DMS 273 (cell line): ENCODE results near the gene PRDM16.
A peak's percentile ranks its signal among the peaks of the same experiment; 100 is the strongest.

Experiments used
- DNase-seq: peaks from one replicate; lab custom pipeline; 2025; ENCODE audit not compliant: unreplicated experiment; lab: John Stamatoyannopoulos, UW

Gene PRDM16

DNA sequence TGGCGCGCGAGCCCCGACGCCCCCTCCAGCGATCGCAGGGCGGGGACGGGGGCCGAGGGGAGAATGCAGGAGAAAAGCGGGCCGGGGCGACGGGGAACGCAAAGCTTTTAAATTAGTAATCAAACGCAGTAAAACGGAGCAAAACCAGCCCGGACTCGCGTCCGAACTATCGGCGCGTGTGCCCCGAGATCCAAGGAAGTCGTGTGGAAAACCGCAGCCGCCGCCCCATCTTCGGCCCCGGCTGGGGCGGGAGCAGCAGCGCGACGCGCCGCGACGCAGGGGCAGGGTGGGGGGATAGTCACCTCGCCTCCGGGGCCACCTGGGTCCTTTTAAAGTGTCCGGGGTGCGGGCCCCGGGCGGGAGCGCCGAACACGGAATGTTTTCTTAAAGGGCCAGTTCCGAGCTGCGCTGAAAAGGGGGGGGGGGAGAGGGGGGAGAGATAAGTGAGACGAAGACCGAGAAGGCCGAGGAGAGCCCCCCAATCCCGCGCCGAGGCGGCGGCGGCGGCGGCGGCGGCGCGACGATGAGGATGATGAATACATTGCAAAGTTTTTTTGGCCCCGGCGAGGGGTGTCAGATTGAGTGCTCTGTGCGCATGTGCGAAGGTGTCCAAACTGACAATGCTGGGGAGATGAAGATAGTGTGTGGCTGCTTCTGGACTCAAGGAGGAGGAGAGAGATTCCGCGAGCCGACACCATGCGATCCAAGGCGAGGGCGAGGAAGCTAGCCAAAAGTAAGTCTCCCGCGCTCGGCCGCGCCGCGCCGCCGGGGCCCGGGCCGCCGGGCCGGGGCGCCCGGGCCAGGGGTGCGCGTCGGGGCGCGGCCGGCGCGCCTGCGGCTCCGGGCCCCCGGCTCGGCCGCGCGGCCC, at the start of gene PRDM16:
Gene PRDM16, plus strand, starts transcription at position 640 of the 868 bp plus-strand sequence. Its CDS starts 57 bp downstream, at position 697.
- peak; percentile 62 for DNase-seq

GRCh38 chr1:3019516-3020051, 49.4 kb upstream of the PRDM16 start:
- no peak for DNase-seq

DNA sequence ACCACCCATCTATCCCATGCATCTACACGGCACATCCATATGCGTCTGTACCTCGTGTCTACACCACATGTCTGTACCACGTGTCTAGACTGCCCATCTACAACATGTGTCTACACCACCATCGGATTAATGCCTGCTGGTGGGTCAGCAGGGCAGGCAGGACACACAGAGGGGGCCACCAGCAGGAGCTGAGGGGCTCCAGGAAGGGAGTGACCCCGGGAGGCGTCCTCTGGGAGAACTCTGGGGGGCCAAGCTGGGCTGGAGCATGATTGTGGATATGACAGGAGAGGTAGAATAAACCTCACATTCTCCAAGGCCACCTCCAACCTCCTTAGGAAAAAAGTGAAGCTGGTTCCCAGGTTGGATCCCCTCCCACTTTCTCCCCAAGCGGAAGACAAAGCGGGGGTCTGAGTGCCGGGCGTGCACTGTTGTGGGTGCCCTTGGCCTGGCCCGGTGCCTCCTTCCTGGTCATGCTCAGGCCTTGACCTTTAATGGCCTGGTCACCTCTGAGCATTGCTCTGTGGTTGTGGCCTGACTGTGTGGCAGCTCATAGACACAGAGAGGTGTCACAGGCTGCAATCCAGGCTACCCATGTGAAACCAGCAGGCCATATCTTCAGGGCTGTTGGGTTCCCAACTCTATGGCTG, 48.6 kb upstream of the PRDM16 start:
- DNase-seq, result no peak

GRCh38 chr1:3021233-3021671, 47.8 kb upstream of the PRDM16 start, which contains the start of gene ACTRT2:
Gene ACTRT2, plus strand, starts transcription at chr1:3021467. Its CDS starts 220 bp downstream, at chr1:3021687.
- no peak for DNase-seq

GRCh38 chr1:3021801-3022401, 47.1 kb upstream of the PRDM16 start:
- DNase-seq, result no peak

DNA sequence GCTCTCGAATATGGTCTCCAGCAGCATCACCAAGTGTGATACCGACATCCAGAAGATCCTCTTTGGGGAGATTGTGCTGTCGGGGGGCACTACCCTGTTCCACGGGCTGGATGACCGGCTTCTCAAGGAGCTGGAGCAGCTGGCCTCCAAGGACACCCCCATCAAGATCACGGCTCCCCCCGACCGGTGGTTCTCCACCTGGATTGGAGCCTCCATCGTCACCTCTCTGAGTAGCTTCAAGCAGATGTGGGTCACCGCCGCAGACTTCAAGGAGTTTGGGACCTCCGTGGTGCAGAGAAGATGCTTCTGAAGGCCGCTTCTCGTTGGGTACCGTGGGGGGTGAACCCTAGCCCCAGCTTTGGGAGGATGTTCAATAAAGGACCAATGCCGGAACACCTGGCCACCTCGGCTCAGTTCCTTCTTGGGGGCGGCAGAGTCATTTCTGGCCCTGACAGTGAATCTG, 46.5 kb upstream of the PRDM16 start:
- no peak for DNase-seq

- DNase-seq, result no peak
Measured at GRCh38 chr1:3022976-3023375, 46.0 kb upstream of the PRDM16 start.

DNA sequence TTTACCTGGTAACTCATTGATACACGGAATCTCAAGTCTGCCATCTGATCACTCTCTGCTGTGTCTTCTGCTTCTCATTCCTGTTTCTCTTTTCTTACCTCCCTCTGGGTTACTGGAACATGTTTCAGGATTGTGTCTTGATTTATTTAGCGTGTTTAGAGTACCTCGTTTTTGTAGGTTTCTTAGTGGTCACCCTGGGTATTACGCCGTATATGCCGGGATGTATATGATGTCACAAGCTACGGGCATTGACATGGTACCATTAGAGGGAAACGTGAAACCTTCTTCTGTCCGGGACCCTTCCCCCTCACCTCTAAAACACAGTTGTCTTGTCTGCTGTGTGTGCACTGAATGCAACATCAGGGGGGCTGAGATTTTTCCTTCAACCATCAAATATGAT, 45.0 kb upstream of the PRDM16 start:
- DNase-seq, result peak; percentile 26

DNA sequence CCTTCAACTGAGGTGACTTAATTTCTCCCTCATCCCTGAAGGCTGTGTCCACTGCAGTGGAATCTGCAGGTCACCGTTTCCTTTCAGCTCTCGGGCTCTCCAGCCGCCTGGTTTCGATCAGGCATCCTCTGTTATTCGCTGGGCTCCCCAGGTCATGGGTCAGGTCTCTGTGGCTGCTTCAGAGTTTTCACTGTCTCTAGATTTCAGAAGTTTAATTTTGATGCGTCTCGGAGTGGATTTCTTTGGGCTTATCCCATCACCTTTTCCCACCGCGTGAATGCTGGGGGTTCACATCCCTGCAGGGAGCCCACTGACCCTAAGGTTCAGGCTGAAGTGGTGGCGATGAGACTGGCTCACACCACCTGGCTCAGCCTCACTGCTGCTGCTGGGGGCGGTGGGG, 44.4 kb upstream of the PRDM16 start:
- no peak for DNase-seq

GRCh38 chr1:3026124-3026523, 42.9 kb upstream of the PRDM16 start:
- no peak for DNase-seq

DNA sequence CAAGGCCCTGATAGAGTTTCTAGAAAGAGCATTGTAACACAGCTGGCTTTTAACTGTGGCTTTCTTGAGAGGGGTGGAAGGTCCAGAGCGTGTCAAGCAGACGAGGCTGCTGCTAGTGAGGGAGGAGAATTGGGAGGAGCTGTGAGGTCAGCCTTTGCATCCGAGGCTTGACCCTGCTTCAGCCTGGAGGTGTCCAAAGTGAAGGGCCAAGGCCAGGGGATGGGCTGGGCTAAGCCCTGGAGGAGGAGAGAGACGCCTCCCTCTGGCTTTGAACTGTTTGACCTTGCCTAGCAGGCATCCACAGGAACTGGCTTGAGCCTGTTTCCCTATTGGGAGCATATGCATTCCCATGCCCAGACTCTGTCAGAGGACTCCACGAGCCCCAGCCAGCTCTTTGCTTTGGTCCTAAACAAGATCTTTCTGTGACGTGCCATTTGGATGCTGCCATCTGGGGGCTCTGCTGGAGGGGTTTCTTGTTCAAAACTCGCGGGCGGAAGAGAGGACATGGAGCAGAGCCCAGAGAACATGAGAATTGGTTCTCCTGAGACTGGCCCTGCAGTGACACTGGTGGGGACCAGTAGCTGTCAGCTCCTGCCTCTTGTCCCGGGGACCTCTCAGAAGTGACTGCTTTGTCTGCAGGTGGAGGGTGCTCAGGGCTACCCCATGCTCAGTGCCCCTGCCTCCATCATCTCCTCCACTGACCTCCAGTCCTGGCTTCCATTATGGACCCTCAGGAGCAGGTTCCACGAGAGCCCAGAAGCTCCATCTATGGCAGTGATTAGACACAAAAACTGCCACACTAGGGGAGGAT, 42.2 kb upstream of the PRDM16 start:
- DNase-seq, result no peak

DNA sequence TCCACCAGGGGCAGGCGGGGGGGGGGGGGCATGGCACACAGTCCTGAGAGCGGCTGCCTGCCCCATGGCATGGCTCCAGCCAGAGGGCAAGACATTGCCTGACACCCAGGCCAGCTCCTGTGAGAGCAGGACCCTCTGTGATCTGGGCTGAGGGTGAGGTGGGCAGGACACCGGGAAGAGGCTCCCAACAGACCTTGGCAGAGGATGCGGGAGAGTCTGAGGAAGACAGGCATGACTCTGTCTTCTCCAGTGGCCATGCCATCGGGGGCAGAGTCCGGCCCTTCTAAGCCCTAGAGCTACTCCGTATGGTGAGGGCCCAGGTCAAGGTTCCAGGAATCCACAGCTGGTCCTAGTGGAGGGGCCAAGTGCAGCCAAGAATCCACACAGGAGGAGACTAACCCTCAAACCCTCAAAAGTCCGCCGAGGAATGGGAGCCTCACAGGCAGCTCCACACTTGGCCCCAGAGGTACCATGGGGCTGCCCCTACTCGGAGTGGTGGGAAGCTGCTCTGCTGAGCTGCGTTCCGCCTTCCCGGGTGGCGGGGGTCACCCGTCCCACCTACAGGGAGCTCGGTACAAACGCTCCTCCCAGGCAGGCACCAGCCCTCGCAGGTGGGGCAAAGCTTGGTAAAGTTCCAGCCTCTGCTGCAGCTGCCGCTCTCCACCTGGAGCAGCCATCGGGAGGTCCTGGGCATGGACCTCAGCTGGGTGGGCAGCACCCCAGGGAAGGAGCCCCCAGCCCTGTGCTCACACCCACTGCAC, 41.2 kb upstream of the PRDM16 start:
- no peak for DNase-seq

- DNase-seq, result no peak
Measured at GRCh38 chr1:3028531-3029282, 40.3 kb upstream of the PRDM16 start.

- no peak for DNase-seq
Measured at GRCh38 chr1:3029481-3029961, 39.5 kb upstream of the PRDM16 start.

- DNase-seq, result no peak
Measured at GRCh38 chr1:3029991-3030662, 38.9 kb upstream of the PRDM16 start.

- no peak for DNase-seq
Measured at GRCh38 chr1:3030663-3031381, 38.2 kb upstream of the PRDM16 start.

GRCh38 chr1:3031401-3032221, 37.4 kb upstream of the PRDM16 start:
- DNase-seq, result no peak
